GM19395 (cell line): ENCODE measurements around the gene BBX.

ENCODE experiments used
- ATAC-seq: cut with Tn5 transposase; IDR thresholded peaks from one replicate; pipeline ENCODE4 v1.9.1; 2021; ENCODE audit warnings: mild to moderate bottlenecking, moderate library complexity; ENCODE audit not compliant: unreplicated experiment

BBX gene

DNA sequence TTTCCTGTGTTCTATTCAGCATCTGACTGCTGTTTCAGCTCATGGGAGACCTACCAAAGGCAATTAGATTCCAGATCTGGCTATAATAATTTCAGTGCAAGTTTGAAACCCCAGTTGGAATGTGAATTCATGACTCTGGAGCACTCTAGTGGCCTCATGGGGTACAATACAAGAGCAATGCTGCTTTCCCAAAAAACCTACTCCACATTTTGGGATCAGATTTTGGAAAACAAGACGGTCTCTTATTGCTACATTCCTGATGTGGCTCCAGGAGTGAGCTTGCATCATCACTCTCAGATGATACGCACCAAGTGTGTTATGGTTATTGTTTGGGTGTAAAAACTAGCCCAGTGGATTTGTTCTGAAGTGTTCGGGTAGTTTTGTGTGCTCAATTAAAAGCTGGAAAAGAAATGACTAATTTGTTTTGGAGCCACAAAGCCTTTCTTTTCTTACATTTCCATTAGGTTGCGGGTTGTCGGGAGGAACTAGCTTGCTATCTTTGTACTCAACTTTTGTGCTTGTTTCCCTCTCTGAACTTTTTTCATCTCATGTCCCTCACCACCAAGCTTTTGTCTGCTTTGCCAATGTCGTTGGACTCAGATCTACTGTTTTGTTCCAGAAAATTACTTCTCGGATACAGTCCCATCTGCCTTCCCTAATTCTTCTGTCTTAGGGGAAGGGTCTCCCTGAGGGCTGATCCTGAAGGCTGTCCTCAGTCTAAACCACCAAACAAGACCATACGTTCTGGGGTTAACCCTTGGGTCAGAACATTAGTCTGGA lies 272.1 kb downstream of the BBX start:
- no peak for ATAC-seq

DNA sequence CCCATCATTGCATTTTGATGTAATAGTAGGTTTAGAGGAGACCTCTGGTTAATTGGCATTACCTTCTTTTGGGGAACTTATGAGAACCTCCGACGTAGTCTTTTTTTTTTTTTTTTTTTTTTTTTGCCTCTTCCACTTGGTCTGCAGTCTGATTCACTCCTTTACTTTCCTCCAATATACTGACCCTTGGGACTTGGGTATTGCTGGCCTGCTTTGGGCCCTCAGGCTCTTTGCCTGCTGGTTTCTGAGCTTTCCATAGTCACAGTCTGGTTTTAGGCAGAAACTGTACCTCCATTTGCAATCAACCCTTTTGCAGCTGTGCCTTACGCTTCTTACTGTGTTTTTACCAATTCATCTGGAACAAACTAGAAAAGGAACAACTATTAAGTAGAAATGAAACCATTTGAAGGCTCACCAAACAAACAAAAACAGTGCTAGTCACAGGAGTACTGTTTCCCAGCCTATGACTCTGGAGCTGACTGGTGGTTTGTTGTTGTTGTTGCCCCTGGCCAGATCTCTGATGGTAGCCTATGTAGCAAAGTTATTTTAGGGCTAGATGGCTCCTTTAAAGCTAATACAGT lies 272.8 kb downstream of the BBX start:
- no peak for ATAC-seq

GRCh38 chr3:107796791-107797190 lies 274.0 kb downstream of the BBX start:
- no peak for ATAC-seq

- ATAC-seq: no peak
These were observed 274.8 kb downstream of the BBX start for GRCh38 chr3:107797586-107797985.

DNA sequence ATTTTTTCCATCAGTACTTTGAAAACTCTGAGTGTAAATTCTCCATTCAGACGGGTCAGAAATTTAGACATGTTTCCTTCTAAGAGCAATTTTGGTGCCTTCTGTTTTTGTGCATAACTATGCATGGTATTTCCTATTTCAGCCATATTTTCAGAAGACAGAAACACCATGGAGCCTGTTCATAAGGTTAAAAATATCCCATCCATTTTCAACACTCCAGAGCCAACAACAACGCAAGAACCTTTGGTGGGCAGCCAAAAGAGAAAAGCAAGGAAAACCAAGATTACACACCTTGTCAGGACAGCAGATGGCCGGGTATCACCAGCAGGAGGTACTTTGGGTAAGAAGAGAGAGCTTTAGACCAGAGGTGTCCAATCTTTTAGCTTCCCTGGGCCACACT lies 275.6 kb downstream of the BBX start:
- ATAC-seq: no peak

DNA sequence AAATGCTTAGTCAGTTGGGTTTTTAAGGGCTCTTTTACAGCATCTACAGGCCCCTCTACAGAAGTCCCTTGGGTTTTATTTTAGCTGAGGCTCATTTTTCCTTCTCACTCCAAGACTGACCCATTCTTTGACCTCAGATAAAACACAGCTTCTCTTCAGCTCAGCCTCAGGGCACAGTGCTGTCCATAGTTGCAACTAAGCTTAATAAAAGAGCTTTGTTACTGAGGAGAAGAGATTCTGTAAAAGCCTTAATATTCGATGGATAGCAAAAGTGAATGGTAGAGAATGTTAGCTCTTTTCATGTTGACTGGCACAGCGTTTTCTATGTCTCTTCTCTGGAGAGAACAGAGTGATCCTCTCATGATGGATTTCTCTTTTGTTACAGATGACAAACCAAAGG lies 277.9 kb downstream of the BBX start:
- ATAC-seq: no peak

DNA sequence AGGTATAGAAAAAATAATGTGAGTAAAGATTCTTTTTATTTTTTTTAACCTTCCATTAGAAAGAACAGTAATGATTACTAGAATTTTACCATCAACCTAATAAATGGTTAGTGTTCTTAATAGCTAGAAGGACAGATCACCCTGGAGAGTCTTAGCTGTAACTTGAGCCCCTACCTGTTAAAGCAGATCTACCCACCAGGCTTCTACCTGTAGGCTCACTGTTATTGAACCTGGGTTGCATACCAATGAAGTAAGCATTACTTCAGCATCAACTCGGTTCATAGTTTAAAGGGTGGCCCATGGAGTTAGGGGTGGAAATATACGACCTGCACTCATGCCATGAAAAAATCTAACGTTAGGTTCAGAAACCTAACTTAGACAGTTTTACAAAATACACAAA lies 280.4 kb downstream of the BBX start:
- ATAC-seq: no peak

GRCh38 chr3:107806021-107806420 lies 283.3 kb downstream of the BBX start:
- ATAC-seq: no peak

- ATAC-seq: no peak
These were observed 283.8 kb downstream of the BBX start for GRCh38 chr3:107806536-107806935.

DNA sequence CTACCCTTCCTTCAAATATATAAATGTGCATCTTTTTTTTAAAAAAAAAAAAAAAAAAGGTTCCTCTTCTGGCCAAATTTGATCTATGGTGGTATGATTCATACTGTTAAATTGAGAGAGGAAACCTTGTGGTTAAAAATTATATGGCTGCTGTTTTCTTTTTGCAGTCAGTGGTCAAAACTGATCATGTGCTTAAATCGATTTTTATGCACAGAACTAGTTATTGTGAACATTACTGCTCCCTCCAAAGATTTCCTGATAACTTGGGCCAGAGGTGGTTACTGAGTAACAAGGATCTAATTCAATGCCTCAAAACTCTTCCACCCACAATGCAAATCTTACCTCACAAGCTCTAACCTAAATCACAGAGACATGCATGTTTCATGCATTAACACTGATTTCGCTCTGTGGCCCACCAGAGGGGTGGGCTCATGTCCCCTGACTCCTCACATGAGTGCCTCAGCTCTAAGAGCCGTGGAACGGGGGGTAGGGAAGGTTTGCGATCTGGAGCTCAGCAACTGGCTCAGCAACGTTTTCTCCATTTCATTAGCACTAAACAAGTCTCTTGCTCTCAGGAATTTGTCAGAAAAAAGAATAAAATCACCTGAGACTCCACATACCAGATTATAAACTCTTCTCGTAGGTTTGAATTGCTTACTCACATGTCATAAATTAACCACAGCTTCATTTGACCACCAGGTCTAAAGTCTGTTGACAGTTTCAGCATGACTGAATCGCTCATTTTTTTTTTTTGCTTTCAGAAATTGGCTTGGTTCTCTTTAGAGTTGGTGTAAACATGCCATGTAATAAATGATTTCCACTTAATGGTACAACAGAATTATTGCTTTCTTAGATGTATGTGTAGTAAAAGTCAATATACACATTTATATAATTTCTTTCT lies 287.7 kb downstream of the BBX start:
- peak; percentile 65 for ATAC-seq

- no peak for ATAC-seq
These were observed 290.3 kb downstream of the BBX start for GRCh38 chr3:107813026-107813425.

GRCh38 chr3:107816107-107816506 lies 293.3 kb downstream of the BBX start:
- no peak for ATAC-seq

DNA sequence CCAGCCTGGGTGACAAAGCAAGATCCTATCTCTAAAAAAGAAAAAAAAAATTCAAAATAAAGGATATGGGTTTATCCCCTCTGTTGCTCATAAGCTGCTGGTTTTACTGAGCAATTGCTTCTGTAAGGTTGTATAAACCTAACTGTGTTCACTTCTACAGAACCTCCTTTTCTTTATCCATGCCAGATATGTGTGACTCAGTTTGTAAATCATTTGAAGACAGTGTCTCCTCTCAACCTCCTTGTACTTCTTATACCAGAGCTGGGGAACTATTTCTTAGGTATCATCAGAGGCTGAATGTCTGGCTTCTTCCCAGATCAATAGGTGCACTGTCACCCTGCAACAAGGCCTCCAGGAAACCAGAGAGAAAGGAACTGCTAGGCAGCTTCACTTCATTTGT lies 294.3 kb downstream of the BBX start:
- ATAC-seq: no peak

DNA sequence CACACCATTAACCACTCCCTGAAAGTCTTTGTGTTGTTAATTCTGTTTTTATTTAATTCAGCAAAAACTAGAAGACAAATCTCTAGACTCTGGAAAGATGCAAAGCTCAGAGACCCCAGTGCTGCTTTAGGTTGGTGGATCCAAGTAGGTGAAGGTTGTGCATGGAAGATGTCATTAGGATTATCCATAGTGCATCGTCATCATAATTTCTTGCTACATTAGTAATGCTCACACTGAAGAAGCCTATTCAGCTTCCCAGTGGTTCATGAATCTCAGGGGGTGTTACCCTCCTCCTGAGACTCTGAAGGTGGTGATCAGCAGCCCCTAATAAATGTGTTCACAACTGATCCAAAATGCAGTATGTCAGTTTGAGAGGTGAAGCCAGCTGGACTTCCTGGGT lies 295.3 kb downstream of the BBX start:
- ATAC-seq: no peak

GRCh38 chr3:107819656-107820055 lies 296.9 kb downstream of the BBX start:
- no peak for ATAC-seq

DNA sequence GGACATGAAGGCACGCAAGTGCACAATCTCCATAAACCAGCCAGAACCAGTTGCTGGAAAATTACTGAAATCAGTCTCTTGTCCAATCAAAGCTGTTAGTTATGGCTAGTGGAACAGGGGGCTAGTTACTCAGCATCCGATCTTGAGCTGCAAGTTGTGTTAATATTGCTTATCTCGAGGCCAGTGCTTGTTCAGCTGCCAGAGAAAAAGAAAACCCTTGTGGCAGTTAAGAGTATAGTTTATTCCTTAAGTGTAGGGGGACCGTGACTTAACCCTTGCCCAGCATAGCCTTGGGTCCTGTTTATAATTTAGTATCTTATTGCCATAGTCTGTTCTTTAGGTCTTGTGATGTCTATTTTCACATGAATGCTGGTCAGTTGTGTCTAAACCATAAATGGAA lies 299.5 kb downstream of the BBX start:
- no peak for ATAC-seq

DNA sequence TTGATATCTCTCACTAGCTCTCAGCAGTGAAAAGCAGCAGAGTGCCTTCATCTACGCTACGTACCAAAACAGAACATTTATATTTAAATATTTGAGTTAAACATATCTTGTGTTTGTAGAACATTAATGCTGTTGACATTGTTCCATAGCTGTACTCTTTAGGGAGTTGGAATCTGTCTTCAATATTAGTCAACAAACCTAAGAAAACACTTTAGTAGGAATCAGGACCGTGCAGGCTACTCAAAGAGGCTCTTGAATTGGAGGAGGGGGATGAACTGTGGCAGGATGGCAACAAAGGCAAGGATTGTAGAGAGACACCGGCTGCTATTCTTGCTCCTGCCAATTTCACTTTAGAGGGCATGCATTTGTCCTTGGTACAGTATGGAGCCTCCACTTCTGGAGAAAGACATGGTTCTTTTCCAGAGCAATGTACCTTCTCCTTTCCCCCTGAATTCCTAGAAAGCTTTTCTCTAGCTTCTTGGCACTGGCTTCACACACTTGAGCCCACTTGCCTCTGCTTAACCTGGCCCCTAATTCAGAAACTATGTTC lies 302.1 kb downstream of the BBX start:
- no peak for ATAC-seq

DNA sequence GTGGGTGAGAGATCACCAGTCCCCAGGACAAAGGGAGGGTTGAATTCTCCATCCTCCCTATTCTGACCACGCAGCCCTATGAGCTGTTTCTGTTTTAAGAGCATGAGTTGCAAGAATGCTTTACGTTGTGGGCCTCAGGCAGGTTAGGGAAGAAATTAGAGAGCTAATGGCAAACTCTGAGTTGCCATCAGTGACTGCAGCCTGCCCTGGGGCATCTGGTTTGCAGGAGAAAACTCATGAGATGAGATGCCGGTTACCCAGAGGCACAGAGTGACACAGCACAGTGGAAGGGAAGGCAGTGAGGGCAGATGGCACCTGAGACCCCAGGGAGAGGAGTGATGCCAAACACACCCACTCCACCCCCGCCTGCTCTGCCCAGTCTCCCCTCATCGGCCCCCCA lies 302.8 kb downstream of the BBX start:
- no peak for ATAC-seq

DNA sequence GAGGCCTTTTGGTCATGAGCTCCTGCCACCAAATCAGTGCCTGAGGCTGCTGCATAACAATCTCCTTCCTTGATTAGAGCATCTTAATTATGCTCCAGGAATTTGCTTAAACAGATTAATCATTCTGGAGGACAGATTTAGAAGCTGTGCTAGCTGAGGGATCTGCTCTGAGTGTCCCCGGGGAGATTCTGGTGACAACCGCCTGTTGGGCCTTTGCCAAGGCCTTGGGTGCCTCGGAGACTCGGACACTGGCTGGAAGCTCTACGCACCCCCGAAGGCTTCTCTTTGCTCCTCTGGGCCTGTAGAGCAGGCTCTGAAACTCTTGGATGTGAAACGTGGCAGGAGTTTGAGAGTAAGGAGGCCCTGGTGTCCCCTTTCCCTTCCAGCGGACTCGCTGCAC lies 304.0 kb downstream of the BBX start:
- no peak for ATAC-seq

GRCh38 chr3:107829185-107829584 lies 306.4 kb downstream of the BBX start:
- ATAC-seq: no peak

- ATAC-seq: no peak
These were observed 308.8 kb downstream of the BBX start for GRCh38 chr3:107831590-107831989.

DNA sequence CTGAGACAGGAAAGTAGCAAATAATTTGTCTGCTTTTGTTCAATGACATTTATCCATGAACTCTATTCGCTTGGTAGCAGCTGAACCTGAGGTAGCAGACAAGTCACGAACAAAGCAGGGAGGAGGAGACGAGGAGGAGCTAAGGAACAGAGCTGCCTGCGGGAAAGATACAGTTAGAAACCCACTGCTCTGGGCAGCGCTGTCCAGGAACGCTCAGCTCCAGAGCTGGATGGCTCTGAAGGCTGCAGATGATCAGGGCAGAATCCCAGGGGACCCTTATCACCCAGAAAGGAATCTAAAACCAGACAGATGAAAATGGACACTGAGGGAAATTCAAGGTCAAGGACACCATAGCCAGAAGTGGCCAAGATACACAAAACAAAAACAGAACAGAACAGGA lies 310.3 kb downstream of the BBX start:
- ATAC-seq: no peak
